GM12874 (cell line): Measurements from ENCODE around the gene CYP2C8.

Source experiments
- CTCF ChIP-seq: IDR thresholded peaks from 2 replicates; pipeline ENCODE4 v1.5.1; 2011; ENCODE audit warnings: low read depth, mild to moderate bottlenecking, control low read depth, low read length, moderate library complexity; ENCODE audit not compliant: insufficient read depth

CYP2C8 gene

GRCh38 chr10:95048206-95048605 lies 21.1 kb downstream of the CYP2C8 start:
- TF ChIP-seq CTCF = no peak

- no peak for TF ChIP-seq CTCF
Observed at GRCh38 chr10:95039281-95039680, 30.0 kb downstream of the CYP2C8 start.

- no peak for TF ChIP-seq CTCF
Observed at GRCh38 chr10:95035332-95036295, 33.7 kb downstream of the CYP2C8 start.

- no peak for TF ChIP-seq CTCF
Observed at GRCh38 chr10:95034401-95034800, 34.9 kb downstream of the CYP2C8 start.

- TF ChIP-seq CTCF = no peak
Observed at GRCh38 chr10:95031656-95032055, 37.6 kb downstream of the CYP2C8 start.

GRCh38 chr10:95026461-95026860 lies 42.8 kb downstream of the CYP2C8 start:
- no peak for TF ChIP-seq CTCF

- no peak for TF ChIP-seq CTCF
Observed at GRCh38 chr10:94997741-94998174, 71.5 kb downstream of the CYP2C8 start.
